Lung (tissue), 12 donors: ENCODE data around the gene C19orf47. TPM values are rescaled to one million over a fixed set of nuclear protein-coding genes. Genes with fewer than 3 reads are reported as not detected.

Experiments used
- ATAC-seq: fragments of 200-7000 bp; cut with Tn5 transposase; one replicate; pipeline ENCODE4 v1.9.1; 2020; ENCODE audit warnings: moderate number of reproducible peaks; ENCODE audit not compliant: insufficient read depth, low FRiP score
- DNase-seq, 3 donors: peaks; one replicate each; pipeline ENCODE4 v3.0.0-alpha.2; 2013 to 2017
- H3K27ac ChIP-seq, 2 donors: one replicate each; pipeline ENCODE4 v1.5.1; 2013; ENCODE audit warnings: mild to moderate bottlenecking in 2 of 2, moderate library complexity in 2 of 2, control low read depth in 1 of 2, inconsistent platforms in 1 of 2, low read depth in 1 of 2, low read length in 1 of 2
- H3K27me3 ChIP-seq, 3 donors: one replicate each; pipeline ENCODE4 v1.5.1; 2013; ENCODE audit warnings: low read length in 2 of 3; ENCODE audit not compliant: control insufficient read depth in 3 of 3, insufficient read depth in 3 of 3
- H3K36me3 ChIP-seq, 4 donors: one replicate each; pipeline ENCODE4 v1.5.1; 2013; ENCODE audit warnings: low read length in 4 of 4, mild to moderate bottlenecking in 1 of 4, moderate library complexity in 1 of 4; ENCODE audit not compliant: control insufficient read depth in 4 of 4, insufficient read depth in 4 of 4
- H3K4me1 ChIP-seq, 5 donors: one replicate each; pipeline ENCODE4 v1.5.1; 2013; ENCODE audit warnings: low read length in 5 of 5, mild to moderate bottlenecking in 2 of 5, moderate library complexity in 1 of 5; ENCODE audit not compliant: control insufficient read depth in 5 of 5, insufficient read depth in 5 of 5
- H3K4me3 ChIP-seq: one replicate; pipeline ENCODE4 v1.5.1; 2013; ENCODE audit warnings: mild to moderate bottlenecking, control low read depth, moderate library complexity
- H3K9ac ChIP-seq, 2 donors: one replicate each; pipeline ENCODE4 v1.5.1; 2013; ENCODE audit warnings: low read length in 2 of 2, control low read depth in 1 of 2; ENCODE audit not compliant: insufficient read depth in 1 of 2
- H3K9me3 ChIP-seq, 4 donors: one replicate each; pipeline ENCODE4 v1.5.1; 2013; ENCODE audit warnings: low read length in 3 of 4, mild to moderate bottlenecking in 1 of 4, moderate library complexity in 1 of 4; ENCODE audit not compliant: control insufficient read depth in 4 of 4, insufficient read depth in 3 of 4
- CTCF ChIP-seq: IDR thresholded peaks from 2 replicates; pipeline ENCODE4 v1.5.1; 2012; ENCODE audit warnings: mild to moderate bottlenecking; ENCODE audit errors: control extremely low read depth, extremely low read depth
- WGBS, 2 donors: extraction: QIAGEN DNeasy Blood & Tissue Kit; methylation state at CpG; one replicate each; pipeline ENCODE4 v1.1.7; 2013; 5-methylcytosine and 5-hydroxymethylcytosine counted together
- polyA plus RNA-seq, 2 donors: library from polyadenylated mRNA; stranded (reverse); fragments of 200-250 nt; gene quantifications; one replicate each; pipeline ENCODE4 v1.2.1, GENCODE V29; 2013
- total RNA-seq, 2 donors: library from RNA; depleted of rRNA in 1 of 2; stranded (reverse); fragments of >200 nt in 1 of 2; gene quantifications; one replicate each; pipeline ENCODE4 v1.2.1, GENCODE V29; 2014 to 2021
- donor health status: control.
- donor health status: control.
- donor health status: Bipolar disorder and iron deficiency.
- donor health status: healthy.
- donor health status: DM: yes; HTN: yes; CAD: no.

The C19orf47 gene
- total and polyA plus RNA-seq, 4 donors = 9.8 to 26.3 (median 14.9) TPM

- TF ChIP-seq CTCF = no peak
- Histone ChIP-seq H3K4me1 (peaks cover 0 to 7% (median 0%) of the 10 kb centered on the region in 5 donors), H3K27me3 (no peaks in the 10 kb centered on the region), H3K9me3 (no peaks in the 10 kb centered on the region), H3K9ac (no peak overlapping the region), H3K4me3 (no peak overlapping the region), H3K27ac (no peak overlapping the region), H3K36me3 (peaks cover 0 to 19% (median 13%) of the 10 kb centered on the region in 4 donors)
- 85 to 88% methylated on average over 4 of the region's 4 CpGs for WGBS, 2 donors
- ATAC-seq (no peak), DNase-seq (no peak)
Measured at GRCh38 chr19:40339018-40339728, 9.0 kb downstream of the C19orf47 start.

DNA sequence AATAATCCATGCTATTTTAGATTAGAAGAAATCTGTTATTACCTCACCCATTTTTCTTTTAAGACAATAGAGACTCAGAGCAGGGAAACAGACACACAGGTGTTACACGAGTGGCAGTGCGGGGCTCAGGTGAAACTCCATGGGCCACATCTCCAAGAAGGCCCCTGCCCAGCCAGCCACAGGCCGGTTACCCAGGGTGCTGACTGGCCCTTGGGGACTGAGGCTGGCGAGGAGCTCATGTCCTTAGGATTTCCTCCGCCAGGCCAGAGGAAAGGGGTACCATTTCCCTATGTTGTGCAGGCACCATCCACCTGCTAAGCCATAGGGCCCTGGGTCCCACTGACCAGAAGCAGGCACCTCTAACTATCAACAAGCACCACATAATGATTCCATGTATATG, 10.6 kb downstream of the C19orf47 start:
- 95 to 96% methylated on average over 5 of the region's 5 CpGs for WGBS, 2 donors
- Histone ChIP-seq H3K4me1 (peaks cover 0 to 7% (median 0%) of the 10 kb centered on the region in 5 donors), H3K27me3 (no peaks in the 10 kb centered on the region), H3K36me3 (peaks cover 7 to 24% (median 18%) of the 10 kb centered on the region in 4 donors), H3K9me3 (no peaks in the 10 kb centered on the region), H3K4me3 (no peak overlapping the region), H3K9ac (no peak overlapping the region), H3K27ac (no peak overlapping the region)
- DNase-seq (no peak), ATAC-seq (no peak)
- no peak for TF ChIP-seq CTCF

- H3K27me3 ChIP-seq = no peaks in the 10 kb centered on the region
- no peak for TF ChIP-seq CTCF
- no peak for ATAC-seq
- H3K36me3 ChIP-seq = peaks cover 7 to 26% (median 19%) of the 10 kb centered on the region in 4 donors
- H3K9me3 ChIP-seq = no peaks in the 10 kb centered on the region
- H3K9ac ChIP-seq = no peak overlapping the region
- no peak overlapping the region for H3K27ac ChIP-seq
- H3K4me1 ChIP-seq = peaks cover 0 to 6% (median 0%) of the 10 kb centered on the region in 5 donors
- H3K4me3 ChIP-seq = no peak overlapping the region
- 91 to 94% methylated on average over 2 of the region's 2 CpGs for WGBS, 2 donors
- no peak for DNase-seq
Measured at GRCh38 chr19:40337107-40337506, 11.1 kb downstream of the C19orf47 start.

- ATAC-seq = no peak
- Histone ChIP-seq H3K27ac (no peak overlapping the region), H3K4me3 (no peak overlapping the region), H3K27me3 (no peaks in the 10 kb centered on the region), H3K9ac (no peak overlapping the region), H3K36me3 (peaks cover 7 to 25% (median 18%) of the 10 kb centered on the region in 4 donors), H3K4me1 (peaks cover 0 to 4% (median 0%) of the 10 kb centered on the region in 5 donors), H3K9me3 (no peaks in the 10 kb centered on the region)
- no peak for DNase-seq
- 70 to 97% methylated on average over 2 of the region's 2 CpGs for WGBS, 2 donors
- TF ChIP-seq CTCF = no peak
Measured at GRCh38 chr19:40336601-40336900, 11.6 kb downstream of the C19orf47 start.
